Epithelial cell of esophagus (primary cell): ENCODE results near the gene TTC7B.
A peak's percentile ranks its signal among the peaks of the same experiment; 100 is the strongest.

Experiments
- DNase-seq: peaks from one replicate; pipeline ENCODE4 v3.0.0; 2010; ENCODE audit warnings: low read depth
- H3K4me3 ChIP-seq: 2 replicates; pipeline ENCODE4 v1.5.1; 2011; ENCODE audit warnings: mild to moderate bottlenecking, low read length, control low read depth
- CTCF ChIP-seq: IDR thresholded peaks from 2 replicates; pipeline ENCODE4 v1.5.1; 2011; ENCODE audit warnings: low read depth, mild to moderate bottlenecking, low read length, control low read depth, inconsistent platforms; ENCODE audit not compliant: insufficient read depth; ENCODE audit errors: missing control alignments

Gene TTC7B

GRCh38 chr14:90804292-90805083 lies 11.7 kb downstream of the TTC7B start:
- no peak for TF ChIP-seq CTCF
- no peak for DNase-seq
- no peak overlapping the region for H3K4me3 ChIP-seq

- TF ChIP-seq CTCF: no peak
- H3K4me3 ChIP-seq: no peak overlapping the region
- no peak for DNase-seq
These were observed 13.0 kb downstream of the TTC7B start for GRCh38 chr14:90803249-90803648.

- H3K4me3 ChIP-seq: no peak overlapping the region
- no peak for TF ChIP-seq CTCF
- DNase-seq: no peak
These were observed 16.8 kb downstream of the TTC7B start for GRCh38 chr14:90799420-90799819.

- no peak overlapping the region for H3K4me3 ChIP-seq
- DNase-seq: peak; percentile 75
- no peak for TF ChIP-seq CTCF
These were observed 18.3 kb downstream of the TTC7B start for GRCh38 chr14:90797919-90798318.

GRCh38 chr14:90797451-90797850 lies 18.8 kb downstream of the TTC7B start:
- H3K4me3 ChIP-seq: no peak overlapping the region
- TF ChIP-seq CTCF: no peak
- peak; percentile 35 for DNase-seq

- no peak for DNase-seq
- no peak for TF ChIP-seq CTCF
These were observed 19.9 kb downstream of the TTC7B start for GRCh38 chr14:90796329-90796728.

GRCh38 chr14:90795744-90796143 lies 20.5 kb downstream of the TTC7B start:
- no peak overlapping the region for H3K4me3 ChIP-seq
- TF ChIP-seq CTCF: no peak
- peak; percentile 89 for DNase-seq

More at GRCh38 chr14:90796329-90796728, 19.9 kb downstream of the TTC7B start:
- H3K4me3 ChIP-seq: no peak overlapping the region
